K562 (cell line): ENCODE results near the gene C1orf167. TPM values are rescaled to one million over a fixed set of nuclear protein-coding genes. Genes with fewer than 3 reads are reported as not detected.

ENCODE experiments used
- ARID3A ChIP-seq: IDR thresholded peaks from 2 replicates; pipeline ENCODE4 v1.6.1; 2012; ENCODE audit warnings: low read depth, low read length, improper control_type of control experiment, borderline replicate concordance
- FOXJ3 ChIP-seq: sonication (generic); formaldehyde crosslinking; IDR thresholded peaks from 2 replicates; pipeline ENCODE4 v1.4.0; 2020; ENCODE audit warnings: mild to moderate bottlenecking, missing genetic modification reagents
- MEIS2 ChIP-seq: fragments of 450-650 bp; IDR thresholded peaks from 2 replicates; pipeline ENCODE4 v1.6.1; 2014; ENCODE audit warnings: mild to moderate bottlenecking; ENCODE audit not compliant: partially characterized antibody
- NFXL1 ChIP-seq: fragments of 450-650 bp; formaldehyde crosslinking; IDR thresholded peaks from 2 replicates; pipeline ENCODE4 v1.4.0; 2021; ENCODE audit warnings: mild to moderate bottlenecking
- PML ChIP-seq: IDR thresholded peaks from 2 replicates; pipeline ENCODE4 v1.6.1; 2012; ENCODE audit warnings: low read length, inconsistent platforms
- PRDM10 ChIP-seq: fragments of 450-650 bp; IDR thresholded peaks from 2 replicates; pipeline ENCODE4 v1.6.1; 2018; ENCODE audit not compliant: partially characterized antibody
- TSHZ1 ChIP-seq: fragments of 250-450 bp; sonication (Bioruptor Pico); IDR thresholded peaks from 2 replicates; pipeline ENCODE4 v1.4.0; 2020; ENCODE audit warnings: mild to moderate bottlenecking, moderate library complexity
- ZBTB40 ChIP-seq, 2 experiments: fragments of 450-650 bp in 1 of 2; sonication (generic) in 1 of 2; formaldehyde crosslinking in 1 of 2; IDR thresholded peaks; 2 replicates each; pipeline versions ENCODE4 v1.7.1 to v1.9.0; 2016 to 2022; ENCODE audit warnings: inconsistent platforms in 1 of 2, mild to moderate bottlenecking in 1 of 2, missing genetic modification reagents in 1 of 2
- ZBTB7A ChIP-seq: IDR thresholded peaks from 2 replicates; pipeline ENCODE4 v1.6.1; 2011; ENCODE audit warnings: low read depth, mild to moderate bottlenecking, low read length, moderate library complexity, borderline replicate concordance; ENCODE audit not compliant: control insufficient read depth
- polyA plus RNA-seq, 8 experiments: library from polyadenylated mRNA; depleted of rRNA in 4 of 8; stranded (reverse) in 5 of 8; unstranded in 3 of 8; fragments of >200 nt; fragmentation: Nextera tagmentation in 2 of 8; fragmentation: Illumina TruSeq in 1 of 8; extraction: Ambion mirVana in 2 of 8; extraction: Trizol in 1 of 8; gene quantifications; 2 replicates each; pipeline versions ENCODE4 v1.2.1 to v1.2.3, GENCODE V29; 2011 to 2014; ENCODE audit warnings: inconsistent platforms in 1 of 8, missing spikeins in 1 of 8
- total RNA-seq, 7 experiments: library from RNA; depleted of rRNA in 6 of 7; stranded (reverse); fragments of >200 nt in 6 of 7; fragmentation: Illumina TruSeq in 2 of 7; extraction: Trizol in 2 of 7; gene quantifications; 2 replicates each; pipeline versions ENCODE4 v1.2.1 to v1.2.3, GENCODE V29; 2011 to 2021; ENCODE audit warnings: low replicate concordance in 1 of 7

Gene C1orf167
- total and polyA plus RNA-seq, 9 of the 15 experiments (the other 6 are each of a cell fraction or from before 2014, with no cell fraction given): 0.22 to 0.86 (median 0.31) TPM; not detected in 2

GRCh38 chr1:11749996-11750395 lies 12.0 kb upstream of the C1orf167 start (continued):
- no peak for TF ChIP-seq ZBTB40 (IDR thresholded peaks at IDR 0.05)
- no peak for TF ChIP-seq ZBTB40 (CRISPR knock-in tag; IDR thresholded peaks at IDR 0.05)
- TF ChIP-seq PRDM10: no peak
- TF ChIP-seq ARID3A: no peak
- TF ChIP-seq ZBTB7A: no peak
- TF ChIP-seq PML: no peak
- TF ChIP-seq FOXJ3: no peak
- TF ChIP-seq NFXL1 (CRISPR knock-in tag): no peak
- no peak for TF ChIP-seq MEIS2
- TF ChIP-seq TSHZ1 (CRISPR knock-in tag): no peak
